Thyroid gland (tissue), 4 donors: Measurements from ENCODE around the gene MARVELD3. TPM values are rescaled to one million over a fixed set of nuclear protein-coding genes. Genes with fewer than 3 reads are reported as not detected.

Experiments
- DNase-seq, 2 donors: peaks; one replicate each; pipeline ENCODE4 v3.0.0-alpha.2; 2019
- H3K27ac ChIP-seq, 3 donors: fragments of 200-600 bp; sonication (generic); 1 replicate in 2 of 3; 2 replicates in 1 of 3; pipeline ENCODE4 v1.5.1; 2016 to 2019; ENCODE audit warnings: mild to moderate bottlenecking in 1 of 3, moderate library complexity in 1 of 3
- H3K27me3 ChIP-seq: fragments of 200-600 bp; sonication (generic); one replicate; pipeline ENCODE4 v1.5.1; 2019
- H3K36me3 ChIP-seq, 2 donors: fragments of 200-600 bp; sonication (generic); one replicate each; pipeline ENCODE4 v1.5.1; 2016 to 2019
- H3K4me1 ChIP-seq, 2 donors: fragments of 200-600 bp; sonication (generic); one replicate each; pipeline ENCODE4 v1.5.1; 2017 to 2019
- H3K4me3 ChIP-seq, 3 donors: fragments of 200-600 bp; sonication (generic); replicated peaks in 1 of 3; 1 replicate in 2 of 3; 2 replicates in 1 of 3; pipeline ENCODE4 v1.5.1; 2016; ENCODE audit warnings: mild to moderate bottlenecking in 1 of 3
- H3K9me3 ChIP-seq: fragments of 200-600 bp; sonication (generic); one replicate; pipeline ENCODE4 v1.5.1; 2017
- CTCF ChIP-seq, 6 experiments: fragments of 200-600 bp in 3 of 6; fragments of 450-650 bp in 3 of 6; sonication (generic) in 3 of 6; IDR thresholded peaks; one replicate each; pipeline ENCODE4 v1.5.1; 2016 to 2019; ENCODE audit warnings: antibody characterized with exemption in 6 of 6, mild to moderate bottlenecking in 2 of 6, inconsistent platforms in 1 of 6, moderate library complexity in 1 of 6
- POLR2A ChIP-seq, 2 donors: fragments of 450-650 bp; IDR thresholded peaks; one replicate each; pipeline ENCODE4 v1.6.1; 2017; ENCODE audit warnings: antibody characterized with exemption in 2 of 2, mild to moderate bottlenecking in 2 of 2, moderate library complexity in 1 of 2
- WGBS, 2 donors: methylation state at CpG; one replicate each; pipeline ENCODE4 v1.1.5; 2017; 5-methylcytosine and 5-hydroxymethylcytosine counted together
- intact Hi-C: fragments of 100-400 bp; cut with DNase I; formaldehyde crosslinking; loops from one replicate; pipeline ENCODE4 v1.15.1; 2023
- total RNA-seq, 4 donors: library from RNA; depleted of rRNA; stranded (reverse); fragments of >200 nt; gene quantifications; one replicate each; pipeline ENCODE4 v1.2.3, GENCODE V29; 2016

Gene MARVELD3
- total RNA-seq, 4 donors from 2014 or later: 7.7 to 11.5 (median 9.9) TPM

- Histone ChIP-seq H3K27me3 (no peaks in the 10 kb centered on the region), H3K9me3 (no peaks in the 10 kb centered on the region), H3K4me1 (no peaks in the 10 kb centered on the region), H3K27ac (no peak overlapping the region), H3K36me3 (peaks cover 16 to 32% of the 10 kb centered on the region in 2 donors), H3K4me3 (no peak overlapping the region)
- TF ChIP-seq CTCF (IDR thresholded peaks at IDR 0.05) (peak in 2 of 6 experiments; percentile 26 to 35), POLR2A (IDR thresholded peaks at IDR 0.05) (no peak)
- WGBS, 2 donors: 80 to 88% methylated on average over 6 of the region's 6 CpGs
- no peak for DNase-seq
- intact Hi-C loops: no loop called here
Observed at GRCh38 chr16:71648921-71649320, 22.9 kb downstream of the MARVELD3 start.

GRCh38 chr16:71649704-71650103, 23.7 kb downstream of the MARVELD3 start:
- Histone ChIP-seq H3K9me3 (no peaks in the 10 kb centered on the region), H3K4me3 (no peak overlapping the region), H3K4me1 (no peaks in the 10 kb centered on the region), H3K27ac (no peak overlapping the region), H3K36me3 (peaks cover 21 to 37% of the 10 kb centered on the region in 2 donors), H3K27me3 (no peaks in the 10 kb centered on the region)
- TF ChIP-seq CTCF (IDR thresholded peaks at IDR 0.05) (no peak), POLR2A (IDR thresholded peaks at IDR 0.05) (no peak)
- DNase-seq: no peak
- intact Hi-C loops: no loop called here
- 93 to 95% methylated on average over 7 of the region's 7 CpGs for WGBS, 2 donors

GRCh38 chr16:71658771-71659170, 32.8 kb downstream of the MARVELD3 start:
- 51 to 53% methylated on average over 4 of the region's 4 CpGs for WGBS, 2 donors
- Histone ChIP-seq H3K4me3 (no peak overlapping the region), H3K36me3 (peaks cover 28 to 29% of the 10 kb centered on the region in 2 donors), H3K27me3 (no peaks in the 10 kb centered on the region), H3K4me1 (peaks cover 0 to 5% of the 10 kb centered on the region in 2 donors), H3K9me3 (no peaks in the 10 kb centered on the region), H3K27ac (peak overlapping the region; percentile 37 to 78 (median 62))
- intact Hi-C loops: no loop called here
- TF ChIP-seq POLR2A (IDR thresholded peaks at IDR 0.05): no peak
- no peak for TF ChIP-seq CTCF (IDR thresholded peaks at IDR 0.05)
- peak; percentile 73 to 79 for DNase-seq

DNA sequence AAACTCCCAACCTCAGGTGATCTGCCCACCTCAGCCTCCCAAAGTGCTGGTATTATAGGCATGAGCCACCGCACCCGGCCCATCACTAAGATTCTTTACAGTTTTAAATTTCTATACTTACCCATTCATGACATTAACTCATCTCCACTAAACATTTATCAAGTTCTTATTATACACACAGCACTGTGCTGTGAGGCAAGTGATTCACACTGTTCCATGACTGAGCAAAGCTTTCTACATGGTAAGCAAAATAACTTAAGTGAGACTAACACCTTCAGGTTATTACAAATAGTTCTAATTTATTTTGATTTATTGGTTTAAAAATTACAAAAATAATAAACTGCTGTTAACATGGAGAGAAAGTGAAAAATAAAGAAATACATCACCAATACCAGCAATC, 33.5 kb downstream of the MARVELD3 start:
- no peak overlapping the region for H3K4me3 ChIP-seq
- peaks cover 26 to 31% of the 10 kb centered on the region in 2 donors for H3K36me3 ChIP-seq
- DNase-seq: no peak
- 97 to 99% methylated on average over 2 of the region's 2 CpGs for WGBS, 2 donors
- intact Hi-C loops: no loop called here
- H3K27me3 ChIP-seq: no peaks in the 10 kb centered on the region
- TF ChIP-seq CTCF (IDR thresholded peaks at IDR 0.05): no peak
- no peak for TF ChIP-seq POLR2A (IDR thresholded peaks at IDR 0.05)
- H3K4me1 ChIP-seq: peaks cover 0 to 5% of the 10 kb centered on the region in 2 donors
- peak overlapping the region; percentile 37 to 78 (median 62) for H3K27ac ChIP-seq
- H3K9me3 ChIP-seq: no peaks in the 10 kb centered on the region

GRCh38 chr16:71666264-71666663, 40.3 kb downstream of the MARVELD3 start:
- TF ChIP-seq CTCF (IDR thresholded peaks at IDR 0.05) (no peak), POLR2A (IDR thresholded peaks at IDR 0.05) (no peak)
- WGBS, 2 donors: 76 to 84% methylated on average over 1 of the region's 1 CpG
- Histone ChIP-seq H3K4me1 (no peaks in the 10 kb centered on the region), H3K27ac (no peak overlapping the region), H3K27me3 (no peaks in the 10 kb centered on the region), H3K4me3 (no peak overlapping the region), H3K36me3 (peaks cover 33 to 50% of the 10 kb centered on the region in 2 donors), H3K9me3 (no peaks in the 10 kb centered on the region)
- DNase-seq: no peak
- intact Hi-C loops: no loop called here
